Caco-2 (cell line): ENCODE results near the gene GLCCI1. TPM values are rescaled to one million over a fixed set of nuclear protein-coding genes. Genes with fewer than 3 reads are reported as not detected.

ENCODE experiments used
- BruUV-seq: library from RNA; stranded (reverse); fragments of 400-500 nt; replicated peaks from 2 replicates; lab custom pipeline; 2021; lab: Mats Ljungman, UMichigan
- CTCF ChIA-PET: fragments of 300-600 bp; sonication (Branson Sonifier 250); formaldehyde crosslinking; loops from one replicate; lab custom pipeline; 2022; ENCODE audit warnings: antibody characterized with exemption; lab: Charles Lee
- POLR2A ChIA-PET: fragments of 300-600 bp; sonication (Branson Sonifier 250); formaldehyde crosslinking; loops from one replicate; lab custom pipeline; 2022; ENCODE audit warnings: antibody characterized with exemption; lab: Charles Lee
- DNase-seq, 2 experiments: peaks; one replicate each; pipeline versions ENCODE4 v3.0.0 to v3.0.0-alpha.2; 2020 to 2022
- H3K27me3 ChIP-seq: replicated peaks from 2 replicates; pipeline ENCODE4 v1.6.0; 2011; ENCODE audit warnings: low read length; ENCODE audit not compliant: control insufficient read depth, insufficient read depth
- H3K36me3 ChIP-seq: 2 replicates; pipeline ENCODE4 v1.5.1; 2011; ENCODE audit warnings: low read length; ENCODE audit not compliant: control insufficient read depth, insufficient read depth
- H3K4me1 ChIP-seq: fragments of 250-450 bp; sonication (Bioruptor Pico); 2 replicates; pipeline ENCODE4 v1.5.1; 2020; ENCODE audit warnings: mild to moderate bottlenecking
- H3K4me3 ChIP-seq: 2 replicates; pipeline ENCODE4 v1.5.1; 2011; ENCODE audit warnings: low read depth, mild to moderate bottlenecking, control low read depth, low read length
- H3K9me3 ChIP-seq: fragments of 250-450 bp; sonication (Bioruptor Pico); 2 replicates; pipeline ENCODE4 v1.5.1; 2020; ENCODE audit warnings: mild to moderate bottlenecking, moderate library complexity
- H3K27ac Mint-ChIP-seq: one replicate; pipeline ENCODE4 v1.8.0; 2022; ENCODE audit warnings: mixed read lengths; ENCODE audit not compliant: unreplicated experiment
- H3K27me3 Mint-ChIP-seq: one replicate; pipeline ENCODE4 v1.8.0; 2022; ENCODE audit warnings: mixed read lengths; ENCODE audit not compliant: insufficient read depth, unreplicated experiment
- H3K36me3 Mint-ChIP-seq: one replicate; pipeline ENCODE4 v1.8.0; 2022; ENCODE audit warnings: mild to moderate bottlenecking, mixed read lengths; ENCODE audit not compliant: insufficient read depth, unreplicated experiment
- H3K4me1 Mint-ChIP-seq: one replicate; pipeline ENCODE4 v1.8.0; 2022; ENCODE audit warnings: low read depth, mixed read lengths; ENCODE audit not compliant: unreplicated experiment
- H3K4me3 Mint-ChIP-seq: one replicate; pipeline ENCODE4 v1.8.0; 2022; ENCODE audit warnings: mild to moderate bottlenecking, moderate library complexity, mixed read lengths; ENCODE audit not compliant: unreplicated experiment
- H3K9me3 Mint-ChIP-seq: one replicate; pipeline ENCODE4 v1.8.0; 2022; ENCODE audit warnings: mixed read lengths; ENCODE audit not compliant: unreplicated experiment
- intact Hi-C: fragments of 100-400 bp; cut with micrococcal nuclease; formaldehyde crosslinking; loops from one replicate; pipeline ENCODE4 v1.10.0; 2022; ENCODE audit not compliant: unreplicated experiment
- total RNA-seq: library from RNA; stranded (reverse); gene quantifications from 2 replicates; pipeline ENCODE4 v1.2.3, GENCODE V29; 2022
- TF ChIP-seq, protein P1 (sequence below), 2 experiments: fragments of 200-600 bp in 1 of 2; IDR thresholded peaks; 1 replicate in 1 of 2; 2 replicates in 1 of 2; pipeline versions ENCODE4 v1.5.1 to v1.8.0; 2011 to 2022; ENCODE audit warnings: antibody characterized with exemption in 1 of 2, control low read depth in 1 of 2, inconsistent platforms in 1 of 2, low read depth in 1 of 2, low read length in 1 of 2, mild to moderate bottlenecking in 1 of 2, moderate library complexity in 1 of 2; ENCODE audit not compliant: insufficient read depth in 1 of 2, severe bottlenecking in 1 of 2, unreplicated experiment in 1 of 2

The GLCCI1 gene
- total RNA-seq, 1 experiment from 2014 or later: 18.8 TPM

DNA sequence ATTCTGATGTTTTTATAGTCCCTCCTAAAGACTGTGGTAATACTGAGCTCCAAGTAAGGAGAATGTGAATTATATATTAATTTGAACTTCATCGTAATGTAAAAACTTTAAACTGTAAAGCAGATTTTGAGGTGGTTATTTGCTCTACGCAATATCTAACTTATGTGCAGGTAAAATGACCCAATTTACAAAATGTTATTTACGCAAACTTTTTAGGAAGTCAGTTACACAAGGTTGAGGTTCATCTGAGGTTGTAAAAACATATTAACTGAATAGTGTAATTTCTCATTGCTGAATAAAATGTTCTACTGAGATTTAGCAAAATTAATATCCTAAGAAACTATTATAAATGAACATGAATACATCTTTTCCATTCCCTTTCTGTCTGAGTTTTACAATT lies 15.8 kb downstream of the GLCCI1 start:
- POLR2A ChIA-PET: no interaction called here
- CTCF ChIA-PET: no interaction called here
- Mint-ChIP-seq H3K4me1 (no peaks in the 10 kb centered on the region), H3K36me3 (no peaks in the 10 kb centered on the region), H3K27ac (no peak overlapping the region), H3K4me3 (no peak overlapping the region), H3K9me3 (no peaks in the 10 kb centered on the region), H3K27me3 (no peaks in the 10 kb centered on the region)
- Histone ChIP-seq H3K9me3 (no peaks in the 10 kb centered on the region), H3K4me1 (peaks cover 7% of the 10 kb centered on the region), H3K4me3 (no peak overlapping the region), H3K27me3 (no peaks in the 10 kb centered on the region), H3K36me3 (no peaks in the 10 kb centered on the region)
- DNase-seq: no peak
- TF ChIP-seq, protein P1, sequence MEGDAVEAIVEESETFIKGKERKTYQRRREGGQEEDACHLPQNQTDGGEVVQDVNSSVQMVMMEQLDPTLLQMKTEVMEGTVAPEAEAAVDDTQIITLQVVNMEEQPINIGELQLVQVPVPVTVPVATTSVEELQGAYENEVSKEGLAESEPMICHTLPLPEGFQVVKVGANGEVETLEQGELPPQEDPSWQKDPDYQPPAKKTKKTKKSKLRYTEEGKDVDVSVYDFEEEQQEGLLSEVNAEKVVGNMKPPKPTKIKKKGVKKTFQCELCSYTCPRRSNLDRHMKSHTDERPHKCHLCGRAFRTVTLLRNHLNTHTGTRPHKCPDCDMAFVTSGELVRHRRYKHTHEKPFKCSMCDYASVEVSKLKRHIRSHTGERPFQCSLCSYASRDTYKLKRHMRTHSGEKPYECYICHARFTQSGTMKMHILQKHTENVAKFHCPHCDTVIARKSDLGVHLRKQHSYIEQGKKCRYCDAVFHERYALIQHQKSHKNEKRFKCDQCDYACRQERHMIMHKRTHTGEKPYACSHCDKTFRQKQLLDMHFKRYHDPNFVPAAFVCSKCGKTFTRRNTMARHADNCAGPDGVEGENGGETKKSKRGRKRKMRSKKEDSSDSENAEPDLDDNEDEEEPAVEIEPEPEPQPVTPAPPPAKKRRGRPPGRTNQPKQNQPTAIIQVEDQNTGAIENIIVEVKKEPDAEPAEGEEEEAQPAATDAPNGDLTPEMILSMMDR (IDR thresholded peaks at IDR 0.05; ENCODE audit: insufficient read depth in 1 of 2, low read depth in 1 of 2, low read length in 1 of 2, severe bottlenecking in 1 of 2, unreplicated experiment in 1 of 2): no peak
- intact Hi-C loops: no loop called here
- no TSS peak for BruUV-seq

DNA sequence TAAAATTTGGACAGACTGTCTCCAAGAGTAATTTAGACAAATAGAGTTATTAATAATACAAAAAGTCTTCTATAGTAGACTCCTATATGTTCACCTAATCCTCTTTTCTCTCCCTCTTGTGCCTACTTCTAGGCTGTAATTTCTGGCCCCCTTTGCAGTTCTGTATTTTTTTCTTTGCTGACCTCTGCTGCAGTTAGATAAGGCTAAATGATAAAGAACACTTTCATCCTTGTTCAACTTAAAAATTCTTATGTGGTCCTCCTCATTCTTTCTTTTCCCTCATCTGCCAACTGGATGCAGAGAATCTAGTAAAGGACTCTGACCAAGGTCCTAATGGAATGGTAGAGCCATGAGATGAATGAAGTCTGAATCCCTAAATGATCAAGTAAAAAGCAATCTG lies 20.1 kb downstream of the GLCCI1 start:
- intact Hi-C loops: no loop called here
- ChIA-PET CTCF (no interaction called here), POLR2A (no interaction called here)
- Mint-ChIP-seq H3K27ac (no peak overlapping the region), H3K4me3 (no peak overlapping the region), H3K4me1 (peaks cover 6% of the 10 kb centered on the region), H3K9me3 (peaks cover 26% of the 10 kb centered on the region), H3K27me3 (no peaks in the 10 kb centered on the region), H3K36me3 (no peaks in the 10 kb centered on the region)
- no peaks in the 10 kb centered on the region for H3K36me3 ChIP-seq
- BruUV-seq: no TSS peak
- TF ChIP-seq, protein P1 (IDR thresholded peaks at IDR 0.05; ENCODE audit: insufficient read depth in 1 of 2, low read depth in 1 of 2, low read length in 1 of 2, severe bottlenecking in 1 of 2, unreplicated experiment in 1 of 2): no peak
- H3K4me1 ChIP-seq: peaks cover 7% of the 10 kb centered on the region
- peaks cover 12% of the 10 kb centered on the region for H3K9me3 ChIP-seq
- H3K27me3 ChIP-seq: no peaks in the 10 kb centered on the region
- H3K4me3 ChIP-seq: no peak overlapping the region
- DNase-seq: no peak

DNA sequence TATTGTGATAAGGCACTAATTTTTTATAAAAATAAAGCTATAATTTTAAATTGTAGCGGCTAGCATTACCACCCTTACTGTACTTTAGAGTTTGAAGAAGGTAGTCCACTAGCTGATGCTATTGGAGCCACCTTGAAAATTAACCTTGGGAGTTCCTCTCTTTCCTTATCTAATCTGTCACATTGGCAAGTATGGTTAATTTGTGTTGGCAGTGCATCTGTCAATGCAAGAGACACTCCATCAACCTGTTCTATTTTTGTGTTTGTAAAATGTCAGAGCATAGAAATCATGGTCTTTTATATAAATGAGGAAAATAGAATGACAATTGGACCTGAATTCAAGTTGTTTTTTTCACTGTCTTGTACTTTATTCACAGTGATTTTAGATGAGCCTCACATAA lies 20.5 kb downstream of the GLCCI1 start:
- Mint-ChIP-seq H3K27me3 (no peaks in the 10 kb centered on the region), H3K9me3 (peaks cover 26% of the 10 kb centered on the region), H3K36me3 (no peaks in the 10 kb centered on the region), H3K27ac (no peak overlapping the region), H3K4me1 (peaks cover 6% of the 10 kb centered on the region), H3K4me3 (no peak overlapping the region)
- POLR2A ChIA-PET: no interaction called here
- BruUV-seq: no TSS peak
- TF ChIP-seq, protein P1 (IDR thresholded peaks at IDR 0.05; ENCODE audit: insufficient read depth in 1 of 2, low read depth in 1 of 2, low read length in 1 of 2, severe bottlenecking in 1 of 2, unreplicated experiment in 1 of 2): no peak
- H3K4me1 ChIP-seq: peaks cover 7% of the 10 kb centered on the region
- intact Hi-C loops: no loop called here
- no peak for DNase-seq
- CTCF ChIA-PET: no interaction called here
- H3K36me3 ChIP-seq: no peaks in the 10 kb centered on the region
- peaks cover 12% of the 10 kb centered on the region for H3K9me3 ChIP-seq
- H3K4me3 ChIP-seq: no peak overlapping the region
- no peaks in the 10 kb centered on the region for H3K27me3 ChIP-seq
